NCI-H460 (cell line): Measurements from ENCODE around the gene AFF2. TPM values are rescaled to one million over a fixed set of nuclear protein-coding genes. Genes with fewer than 3 reads are reported as not detected.

ENCODE experiments used
- small RNA-seq, 2 experiments: library from RNA; depleted of rRNA; stranded (forward); fragments of <200 nt; gene quantifications; one replicate each; pipeline ENCODE3, GENCODE V24; 2014
- total RNA-seq: library from RNA; depleted of rRNA; stranded (reverse); fragments of >200 nt; shearing (Covaris generic); gene quantifications from 2 replicates; pipeline ENCODE4 v1.2.3, GENCODE V29; 2014

Gene AFF2
- total RNA-seq, 1 experiment from 2014 or later = not detected

Small RNA genes within 50 kb of the gene (small RNA-seq; reads per million reads assigned to genes)
- 0 to 0.06 reads per million in 2 experiments for gene RN7SKP267
